NCI-H524 (cell line): ENCODE measurements around the gene CDADC1.
"Not testable (repeated sequence)": the region's sequence is repeated elsewhere in the genome, so short reads cannot be mapped to it uniquely, and the experiment has no call there.

Experiments used
- DNase-seq, 2 experiments: peaks; one replicate each; lab custom pipeline; 2025; lab: John Stamatoyannopoulos, UW

CDADC1 gene

DNA sequence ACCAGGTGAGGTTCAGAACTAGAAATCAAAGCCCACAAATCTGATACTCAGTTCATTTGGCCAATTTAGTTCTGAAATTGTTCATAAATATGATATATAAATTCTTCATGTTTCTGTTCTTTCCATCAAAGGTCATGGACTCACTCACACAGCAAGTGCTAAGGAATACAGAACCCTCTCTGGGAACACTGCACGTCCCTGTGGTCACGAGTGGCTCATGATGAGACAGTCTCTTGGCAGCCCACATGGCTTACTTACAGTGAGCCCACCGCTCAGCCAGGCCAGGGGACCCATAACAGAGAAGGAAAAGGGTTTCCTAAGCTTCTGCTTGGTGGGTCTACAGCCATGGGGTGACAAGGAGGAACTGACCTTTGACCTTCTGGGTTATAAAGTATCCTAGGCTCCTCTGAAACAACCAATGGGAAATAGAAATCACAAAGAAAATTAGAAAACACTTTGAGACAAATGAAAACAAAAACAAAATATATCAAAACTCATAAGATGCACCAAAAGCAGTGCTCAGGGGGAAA is 67.4 kb downstream of the CDADC1 start:
- DNase-seq, result no peak

DNA sequence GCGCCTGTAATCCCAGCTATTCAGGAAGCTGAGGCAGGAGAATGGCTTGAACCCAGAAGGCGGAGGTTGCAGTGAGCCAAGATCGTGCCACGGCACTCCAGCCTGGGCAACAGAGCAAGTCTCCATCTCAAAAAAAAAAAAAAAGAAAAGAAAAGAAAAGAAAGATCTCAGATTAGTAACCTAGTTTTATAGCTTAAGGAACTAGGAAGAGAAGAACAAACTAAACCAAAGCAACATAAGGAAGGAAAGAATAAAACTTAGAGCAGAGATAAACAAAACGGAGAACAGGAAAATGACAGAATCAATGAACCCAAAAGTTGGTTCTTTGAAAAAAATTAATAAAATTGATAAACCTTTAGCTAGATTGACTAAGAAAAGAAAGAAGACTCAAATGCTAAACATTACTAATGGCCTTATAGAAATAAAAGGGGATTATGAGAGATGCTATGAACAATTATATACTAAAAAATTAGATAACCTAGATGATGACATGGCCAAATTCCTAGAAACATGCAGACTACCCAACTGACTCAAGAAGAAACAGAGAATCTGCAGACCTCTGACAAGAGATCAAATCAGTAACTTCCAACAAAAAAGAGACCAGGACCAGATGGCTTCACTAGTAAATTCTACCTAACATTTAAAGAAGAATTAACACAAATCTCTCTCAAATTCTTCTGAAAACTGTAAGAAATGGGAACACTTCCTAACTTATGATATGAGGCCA is 68.2 kb downstream of the CDADC1 start:
- no peak for DNase-seq

DNA sequence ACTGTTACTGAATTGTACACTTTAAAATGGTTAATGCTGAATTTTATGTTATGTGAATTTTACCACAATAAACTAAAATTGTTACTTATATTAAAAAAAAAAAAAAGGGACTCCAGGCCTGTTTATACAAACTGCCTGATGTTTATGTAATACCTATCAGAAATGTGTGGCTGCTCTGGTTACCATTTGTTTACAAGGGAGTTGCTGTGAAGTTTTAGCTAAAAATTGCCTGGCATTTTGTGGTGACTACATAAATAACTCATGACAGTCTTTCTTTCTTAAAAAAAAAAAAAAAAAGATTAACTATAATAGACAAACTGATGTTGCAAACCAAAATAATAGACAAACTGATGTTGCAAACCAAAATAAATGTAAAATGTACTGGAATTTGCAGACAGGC is 71.8 kb downstream of the CDADC1 start:
- DNase-seq, result no peak

DNA sequence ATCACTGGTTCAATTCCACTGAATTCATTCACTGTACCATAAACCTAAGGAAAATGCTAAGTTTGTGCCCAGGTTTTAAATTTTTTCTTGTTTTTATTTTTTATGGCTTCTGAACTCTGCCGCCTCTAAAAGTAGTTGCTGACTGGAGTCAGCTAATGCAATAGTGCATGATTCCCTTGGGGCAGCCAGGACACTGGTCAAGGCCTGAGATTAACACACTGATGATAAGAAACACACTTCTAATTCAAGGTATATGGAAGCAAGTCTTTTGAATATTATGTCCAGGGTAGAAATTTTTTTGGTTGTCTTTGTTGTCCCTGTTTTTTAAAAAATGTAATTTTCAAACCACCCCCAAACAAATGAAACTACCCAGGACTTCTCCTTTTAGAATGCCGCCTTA is 72.2 kb downstream of the CDADC1 start:
- DNase-seq, result no peak

DNA sequence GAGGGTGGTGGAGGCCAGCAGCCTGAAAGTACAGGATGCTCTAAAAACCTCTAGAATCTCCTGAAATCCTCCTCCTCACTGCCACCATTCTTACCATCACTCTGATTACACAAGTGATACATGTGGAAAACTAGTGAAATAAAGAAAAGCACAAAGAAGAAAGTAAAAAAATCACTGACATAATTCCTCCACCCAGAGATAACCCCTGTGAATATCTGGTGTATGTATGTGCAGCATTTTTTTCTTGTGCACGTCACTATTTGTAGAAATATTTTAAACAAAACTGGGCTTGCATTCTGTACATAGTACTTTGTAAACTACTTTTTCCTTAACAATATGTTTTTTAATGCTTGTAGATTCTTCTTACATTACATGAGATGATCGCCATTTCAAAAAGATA is 73.2 kb downstream of the CDADC1 start:
- no peak for DNase-seq

DNA sequence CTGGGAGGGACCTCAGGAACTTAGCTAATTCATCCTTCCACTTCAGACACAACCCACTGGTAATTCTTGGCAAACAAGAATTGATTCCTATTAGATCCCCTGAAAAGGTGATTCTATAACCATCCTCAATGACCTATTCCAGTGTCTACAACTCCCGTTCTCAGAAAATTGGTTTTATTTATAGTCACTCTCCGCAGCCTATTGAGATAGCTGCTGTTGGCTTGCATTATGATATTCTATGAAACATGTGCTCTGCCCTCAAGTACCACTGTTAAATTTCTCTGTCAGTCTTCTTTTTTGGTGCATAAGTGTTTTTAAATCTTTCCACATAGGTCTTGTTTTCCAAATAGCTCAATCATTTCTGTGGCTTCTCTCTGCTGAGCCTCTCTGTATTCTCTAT is 75.0 kb downstream of the CDADC1 start:
- no peak for DNase-seq

DNA sequence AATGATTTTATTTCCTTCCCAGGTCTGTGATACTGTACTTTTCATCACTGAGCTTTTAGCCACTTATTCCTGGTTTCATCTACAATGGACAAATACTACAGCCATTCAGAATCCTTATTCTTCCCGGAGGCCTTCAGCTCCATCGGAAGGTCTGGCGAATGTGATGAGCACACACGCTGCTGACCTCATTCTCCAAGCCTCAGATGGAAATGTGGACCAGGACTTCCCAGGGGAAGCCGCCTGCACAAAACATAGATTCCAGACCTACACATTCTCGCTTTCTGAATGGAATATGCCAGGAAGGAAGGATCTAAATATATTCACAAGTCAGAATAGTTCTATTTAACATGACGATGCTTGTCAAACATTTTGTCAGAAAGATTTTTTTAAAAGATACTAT is 75.6 kb downstream of the CDADC1 start:
- no peak for DNase-seq

DNA sequence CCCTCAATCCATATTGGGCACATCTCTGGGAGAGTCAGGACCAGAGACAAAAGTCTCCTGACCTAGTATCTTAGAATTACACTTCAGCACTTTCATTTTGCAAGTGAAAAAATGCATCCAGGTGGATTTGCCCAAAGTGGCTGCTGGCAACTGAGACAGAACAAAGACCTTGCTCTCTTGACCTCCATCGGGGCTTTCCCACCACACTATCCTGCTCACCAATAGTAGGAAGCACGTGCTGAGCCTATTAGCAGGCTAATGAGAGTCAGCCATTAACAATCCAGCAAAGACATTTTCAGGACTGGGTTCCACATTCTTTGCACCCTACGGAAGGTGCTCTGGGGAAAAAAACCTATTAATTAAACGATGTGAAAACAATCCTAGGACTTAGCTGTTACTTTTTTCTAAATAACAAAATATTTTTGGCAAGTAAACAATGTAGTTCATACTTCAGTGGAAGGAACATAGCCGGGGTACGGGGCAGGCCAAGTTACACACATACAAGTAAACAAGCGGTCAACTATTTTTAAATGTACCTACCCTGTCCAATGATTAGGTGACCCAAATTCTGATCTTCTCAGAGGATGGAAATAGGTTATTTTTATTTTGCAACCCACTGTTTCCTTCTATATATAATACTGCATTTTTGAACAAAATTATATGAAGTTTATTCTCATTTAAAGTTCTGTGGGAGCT is 78.6 kb downstream of the CDADC1 start:
- DNase-seq, result no peak

DNA sequence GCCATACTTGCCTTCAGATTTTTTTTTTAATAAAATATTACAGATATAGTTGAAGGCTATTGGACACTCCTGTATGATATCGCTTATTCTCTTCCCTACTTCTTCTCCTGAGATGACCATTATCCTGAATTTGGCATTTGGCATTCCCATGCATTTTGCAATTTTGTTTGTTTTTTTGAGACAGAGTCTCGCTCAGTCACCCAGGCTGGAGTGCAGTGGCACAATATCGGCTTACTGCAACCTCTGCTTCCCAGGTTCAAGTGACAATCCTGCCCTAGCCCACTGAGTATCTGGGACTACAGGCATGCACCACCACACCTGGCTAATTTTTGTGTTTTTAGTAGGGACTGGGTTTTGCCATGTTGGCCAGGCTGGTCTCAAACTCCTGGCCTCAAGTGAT is 79.4 kb downstream of the CDADC1 start:
- DNase-seq, result not testable (repeated sequence)

DNA sequence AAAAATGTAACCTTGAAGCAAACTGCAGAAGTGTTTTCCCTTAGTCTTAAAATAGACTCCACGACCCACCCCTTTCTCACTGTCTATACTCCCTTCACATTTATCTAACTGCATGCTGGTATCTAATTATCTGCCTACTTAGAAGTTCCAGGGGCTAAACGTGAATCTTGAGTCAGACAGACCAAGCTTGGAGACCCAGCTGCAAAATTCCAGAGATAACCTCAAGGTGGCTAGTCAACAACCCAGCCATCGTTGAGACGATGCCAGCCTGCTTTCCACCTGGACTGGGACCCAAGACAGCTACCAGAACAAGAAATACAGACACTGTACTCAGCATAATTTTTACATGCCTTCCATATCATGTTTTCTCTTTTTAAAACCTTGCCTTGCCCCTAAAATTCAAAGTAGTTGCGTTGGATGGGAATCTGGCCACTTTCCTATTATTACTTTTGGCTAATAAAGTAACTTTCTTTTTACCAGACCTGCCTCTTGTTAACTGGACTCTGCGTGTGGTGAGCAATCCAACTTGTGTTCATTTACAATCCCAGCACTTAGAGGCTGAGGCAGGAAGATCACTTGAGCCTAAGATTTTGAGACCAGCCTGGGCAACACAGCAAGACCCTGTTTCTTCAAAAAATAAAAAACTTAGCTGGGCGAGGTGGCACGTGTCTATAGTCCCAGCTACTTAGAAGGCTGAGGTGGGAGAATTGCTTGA is 82.3 kb downstream of the CDADC1 start:
- no peak for DNase-seq

DNA sequence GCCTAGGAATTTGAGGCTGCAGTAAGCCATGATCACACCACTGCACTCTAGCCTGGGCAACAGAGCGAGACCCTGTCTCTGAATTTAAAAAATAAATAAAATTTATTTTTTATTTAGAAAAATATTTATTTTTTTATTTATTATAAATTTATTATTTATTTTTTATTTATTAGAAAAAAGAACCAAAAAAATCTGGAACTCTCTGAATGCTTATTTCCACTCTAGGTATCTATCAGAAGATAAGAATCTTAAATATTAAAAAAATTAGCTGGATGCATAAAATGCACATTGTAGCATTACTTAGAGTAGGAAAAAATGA is 82.8 kb downstream of the CDADC1 start:
- no peak for DNase-seq

DNA sequence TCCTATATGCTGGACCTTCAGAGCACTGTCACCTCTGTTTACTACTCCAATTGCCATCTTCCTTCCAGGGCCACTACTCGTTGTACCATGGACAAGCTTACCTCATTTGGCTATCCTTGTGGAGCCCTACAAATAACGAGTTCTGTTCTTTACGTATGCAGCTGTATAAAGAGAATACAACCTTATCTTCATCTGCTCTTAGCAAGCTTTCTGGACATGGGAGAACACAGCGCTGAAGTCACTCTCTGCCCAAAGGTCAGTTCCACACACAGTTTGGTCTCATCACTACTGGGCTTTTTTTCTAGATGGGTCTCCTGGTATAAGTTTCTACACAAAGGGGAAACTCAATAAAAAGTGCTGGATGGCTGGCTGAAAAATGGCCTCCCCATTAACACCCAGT is 88.9 kb downstream of the CDADC1 start:
- DNase-seq, result no peak

DNA sequence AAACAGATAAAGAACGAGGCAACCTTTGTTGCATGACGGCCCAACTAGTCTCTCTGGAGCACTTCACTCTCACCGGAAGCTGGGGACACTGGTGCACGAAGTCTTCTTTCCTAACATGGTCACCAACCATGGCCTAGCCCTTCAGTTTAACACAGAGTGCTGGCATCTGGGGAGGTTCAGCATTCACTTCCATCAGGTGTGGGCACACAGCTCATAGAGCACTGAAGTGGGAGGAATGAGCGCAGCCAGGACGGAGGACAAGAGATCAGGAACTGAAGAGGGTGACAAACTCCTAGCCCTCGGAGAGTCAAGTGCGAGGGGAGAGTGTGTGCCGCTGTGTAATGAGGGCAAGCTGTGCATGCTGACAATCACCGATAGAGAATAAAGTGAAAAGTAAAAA is 92.4 kb downstream of the CDADC1 start:
- DNase-seq, result no peak

DNA sequence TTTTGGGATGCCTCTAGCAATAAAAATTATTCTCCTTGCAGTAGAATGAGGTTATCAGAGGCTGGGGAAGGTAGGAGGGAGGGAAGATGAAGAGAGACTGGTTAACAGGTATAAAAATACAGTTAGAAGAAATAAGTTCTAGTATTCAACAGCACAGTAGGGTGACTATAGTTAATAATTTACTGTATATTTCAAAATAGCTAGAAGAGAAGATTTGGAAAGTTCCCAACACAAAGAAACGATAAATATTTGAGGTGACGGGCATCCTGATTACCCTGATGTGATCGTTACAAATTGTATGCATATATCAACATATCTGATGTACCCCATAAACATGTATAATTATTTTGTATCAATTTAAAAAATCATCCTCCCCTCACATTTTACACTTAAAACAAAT is 93.8 kb downstream of the CDADC1 start:
- no peak for DNase-seq

DNA sequence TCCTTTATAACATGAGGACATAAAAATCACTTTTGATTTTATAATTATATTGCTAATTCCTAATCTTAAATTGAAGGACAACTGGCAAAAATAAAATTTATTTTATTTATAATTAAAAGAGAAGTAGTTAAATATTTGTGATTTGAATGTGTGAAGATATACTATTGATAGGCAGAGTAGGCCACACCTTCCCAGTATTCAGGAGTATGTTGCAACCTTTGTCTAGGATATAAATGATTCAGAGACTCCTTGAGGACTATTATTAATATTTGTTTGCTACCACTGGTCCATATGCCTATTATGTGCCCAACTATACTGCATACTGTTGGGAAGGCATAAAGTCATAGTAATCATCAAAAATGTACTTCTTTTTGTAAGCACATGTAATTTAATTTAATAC is 94.2 kb downstream of the CDADC1 start:
- no peak for DNase-seq

DNA sequence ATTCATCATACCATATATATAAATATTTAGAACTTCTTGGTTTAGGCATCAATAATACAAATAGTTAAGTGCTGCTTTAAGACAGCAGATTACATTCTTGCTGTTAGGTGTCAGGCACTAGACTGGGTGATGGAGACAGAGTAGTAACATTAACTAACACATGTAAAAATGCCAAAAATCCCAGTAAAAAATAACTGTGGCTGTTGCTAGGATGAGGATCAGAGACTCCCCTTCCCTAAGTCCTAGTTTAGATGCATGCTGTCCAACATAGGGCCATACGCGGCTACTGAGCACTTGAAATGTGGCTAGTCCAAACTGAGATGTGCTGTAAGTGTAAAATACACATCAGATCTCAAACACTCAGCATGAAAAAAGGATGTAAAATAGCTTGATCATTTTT is 94.7 kb downstream of the CDADC1 start:
- DNase-seq, result no peak
